GM23338 (cell line): ENCODE results near the gene PDE4C.

Source experiments
- CTCF ChIP-seq, 2 experiments: fragments of 200-600 bp in 1 of 2; sonication (generic) in 1 of 2; conservative IDR thresholded peaks; 2 replicates each; pipeline versions ENCODE4 v1.5.1 to v1.6.1; 2016 to 2017; ENCODE audit warnings: antibody characterized with exemption in 2 of 2, low read depth in 2 of 2, mild to moderate bottlenecking in 2 of 2, moderate library complexity in 1 of 2
- EZH2 ChIP-seq: fragments of 200-600 bp; sonication (generic); IDR thresholded peaks from one replicate; pipeline ENCODE4 v1.8.0; 2017; ENCODE audit warnings: antibody characterized with exemption, mild to moderate bottlenecking, low read depth; ENCODE audit not compliant: unreplicated experiment
- EZH2phosphoT487 ChIP-seq: fragments of 200-600 bp; sonication (generic); IDR thresholded peaks from one replicate; pipeline ENCODE4 v1.8.1; 2018; ENCODE audit warnings: antibody characterized with exemption; ENCODE audit not compliant: unreplicated experiment
- JUNB ChIP-seq: IDR thresholded peaks from one replicate; pipeline ENCODE4 v1.6.1; 2016; ENCODE audit warnings: antibody characterized with exemption; ENCODE audit not compliant: unreplicated experiment
- POLR2AphosphoS5 ChIP-seq: IDR thresholded peaks from 2 replicates; pipeline ENCODE4 v1.6.1; 2016; ENCODE audit warnings: antibody characterized with exemption, low read depth
- ZNF114 ChIP-seq: fragments of 250-450 bp; sonication (Bioruptor Pico); IDR thresholded peaks from 2 replicates; pipeline ENCODE4 v1.5.0; 2020; ENCODE audit warnings: mild to moderate bottlenecking, moderate library complexity
- TF ChIP-seq, protein P1 (sequence below): IDR thresholded peaks from one replicate; pipeline ENCODE4 v1.6.1; 2018; ENCODE audit warnings: antibody characterized with exemption; ENCODE audit not compliant: unreplicated experiment

DNA sequence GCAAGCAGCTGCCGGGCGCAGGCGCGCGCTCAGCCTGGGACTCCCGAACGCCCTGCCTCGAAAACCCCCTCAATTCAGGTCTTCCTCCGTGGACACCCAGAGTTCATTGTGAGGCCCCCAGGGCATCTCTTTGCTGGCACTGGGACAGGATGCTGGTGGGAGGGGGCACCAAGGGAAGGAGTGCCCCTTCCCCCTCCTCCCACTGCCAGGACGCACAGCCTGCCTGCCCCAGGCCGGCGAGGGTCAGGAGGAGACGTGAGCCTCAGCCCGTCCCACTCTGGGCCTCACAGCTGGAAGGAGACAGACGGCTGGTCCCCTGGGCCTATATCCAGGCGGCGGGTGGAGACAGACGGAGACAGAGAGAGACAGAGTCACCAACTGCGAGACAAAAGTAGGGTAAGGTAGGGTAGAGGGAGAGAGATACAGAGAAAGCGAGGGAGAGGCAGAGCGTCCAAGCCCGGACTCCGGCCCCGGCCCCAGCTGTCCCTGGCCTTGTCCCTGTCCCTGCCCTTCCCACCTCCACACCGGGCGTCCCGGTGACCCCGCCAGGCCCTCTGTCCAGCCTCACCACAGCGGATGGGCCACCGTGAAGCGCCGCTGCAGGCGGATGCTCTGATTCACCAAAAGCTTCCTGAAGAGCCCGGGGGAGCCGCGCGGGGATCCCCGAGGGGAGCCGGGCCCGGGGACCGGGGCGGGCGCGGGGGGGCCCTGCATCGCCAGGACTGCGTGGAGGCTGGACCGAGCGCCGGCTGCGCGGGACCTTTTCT, at the start of gene PDE4C:
- TF ChIP-seq CTCF (conservative IDR thresholded peaks at IDR 0.05; ENCODE audit: low read depth in 2 of 2): no peak
- no peak for TF ChIP-seq EZH2
- TF ChIP-seq, protein P1, sequence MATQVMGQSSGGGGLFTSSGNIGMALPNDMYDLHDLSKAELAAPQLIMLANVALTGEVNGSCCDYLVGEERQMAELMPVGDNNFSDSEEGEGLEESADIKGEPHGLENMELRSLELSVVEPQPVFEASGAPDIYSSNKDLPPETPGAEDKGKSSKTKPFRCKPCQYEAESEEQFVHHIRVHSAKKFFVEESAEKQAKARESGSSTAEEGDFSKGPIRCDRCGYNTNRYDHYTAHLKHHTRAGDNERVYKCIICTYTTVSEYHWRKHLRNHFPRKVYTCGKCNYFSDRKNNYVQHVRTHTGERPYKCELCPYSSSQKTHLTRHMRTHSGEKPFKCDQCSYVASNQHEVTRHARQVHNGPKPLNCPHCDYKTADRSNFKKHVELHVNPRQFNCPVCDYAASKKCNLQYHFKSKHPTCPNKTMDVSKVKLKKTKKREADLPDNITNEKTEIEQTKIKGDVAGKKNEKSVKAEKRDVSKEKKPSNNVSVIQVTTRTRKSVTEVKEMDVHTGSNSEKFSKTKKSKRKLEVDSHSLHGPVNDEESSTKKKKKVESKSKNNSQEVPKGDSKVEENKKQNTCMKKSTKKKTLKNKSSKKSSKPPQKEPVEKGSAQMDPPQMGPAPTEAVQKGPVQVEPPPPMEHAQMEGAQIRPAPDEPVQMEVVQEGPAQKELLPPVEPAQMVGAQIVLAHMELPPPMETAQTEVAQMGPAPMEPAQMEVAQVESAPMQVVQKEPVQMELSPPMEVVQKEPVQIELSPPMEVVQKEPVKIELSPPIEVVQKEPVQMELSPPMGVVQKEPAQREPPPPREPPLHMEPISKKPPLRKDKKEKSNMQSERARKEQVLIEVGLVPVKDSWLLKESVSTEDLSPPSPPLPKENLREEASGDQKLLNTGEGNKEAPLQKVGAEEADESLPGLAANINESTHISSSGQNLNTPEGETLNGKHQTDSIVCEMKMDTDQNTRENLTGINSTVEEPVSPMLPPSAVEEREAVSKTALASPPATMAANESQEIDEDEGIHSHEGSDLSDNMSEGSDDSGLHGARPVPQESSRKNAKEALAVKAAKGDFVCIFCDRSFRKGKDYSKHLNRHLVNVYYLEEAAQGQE: no peak
- no peak for TF ChIP-seq POLR2AphosphoS5
- TF ChIP-seq EZH2phosphoT487: no peak
- TF ChIP-seq JUNB: no peak
- TF ChIP-seq ZNF114 (CRISPR knock-in tag): no peak
